Activated naive CD4-positive, alpha-beta T cell treated with anti-CD3 and anti-CD28 coated beads, Interleukin-2, amount 50 U/mL, for 16 hours (primary cell): ENCODE data around the gene GAS7.
"Not testable (repeated sequence)": the region's sequence is repeated elsewhere in the genome, so short reads cannot be mapped to it uniquely, and the experiment has no call there.

Experiments
- DNase-seq: peaks from one replicate; pipeline ENCODE4 v3.0.0-alpha.2; 2020

The GAS7 gene

DNA sequence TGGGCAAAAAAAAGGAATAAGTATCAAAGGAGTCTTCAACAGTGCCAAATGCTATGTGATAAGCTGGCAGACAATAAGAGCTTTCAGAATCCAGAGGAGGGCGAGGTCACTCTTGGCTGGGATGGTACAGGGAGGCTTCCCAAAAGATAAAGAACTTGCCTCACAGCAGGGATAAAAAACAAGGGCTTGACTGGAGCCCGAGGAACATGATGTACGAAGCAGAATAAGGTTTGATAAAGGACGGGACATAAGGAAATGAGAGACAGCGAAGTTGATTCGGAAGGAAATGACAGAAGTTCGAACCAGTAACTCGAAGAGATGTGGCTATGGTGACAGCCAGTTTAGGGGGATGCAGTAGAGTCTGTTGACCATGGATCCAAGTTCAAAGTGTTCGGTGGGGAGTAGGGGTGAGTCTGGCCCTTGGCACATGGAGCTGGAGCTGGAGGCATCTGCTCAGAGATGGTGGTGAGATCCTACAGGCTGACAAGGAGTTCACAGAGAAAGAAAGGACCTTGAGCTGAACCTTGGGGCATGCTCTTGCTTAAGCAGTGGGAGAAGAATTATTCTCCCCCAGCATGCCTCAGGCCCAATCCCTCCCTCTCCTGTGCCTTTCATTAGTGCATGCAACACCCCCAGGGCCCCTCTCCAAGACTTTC, 155.7 kb downstream of the GAS7 start:
- DNase-seq, result no peak

DNA sequence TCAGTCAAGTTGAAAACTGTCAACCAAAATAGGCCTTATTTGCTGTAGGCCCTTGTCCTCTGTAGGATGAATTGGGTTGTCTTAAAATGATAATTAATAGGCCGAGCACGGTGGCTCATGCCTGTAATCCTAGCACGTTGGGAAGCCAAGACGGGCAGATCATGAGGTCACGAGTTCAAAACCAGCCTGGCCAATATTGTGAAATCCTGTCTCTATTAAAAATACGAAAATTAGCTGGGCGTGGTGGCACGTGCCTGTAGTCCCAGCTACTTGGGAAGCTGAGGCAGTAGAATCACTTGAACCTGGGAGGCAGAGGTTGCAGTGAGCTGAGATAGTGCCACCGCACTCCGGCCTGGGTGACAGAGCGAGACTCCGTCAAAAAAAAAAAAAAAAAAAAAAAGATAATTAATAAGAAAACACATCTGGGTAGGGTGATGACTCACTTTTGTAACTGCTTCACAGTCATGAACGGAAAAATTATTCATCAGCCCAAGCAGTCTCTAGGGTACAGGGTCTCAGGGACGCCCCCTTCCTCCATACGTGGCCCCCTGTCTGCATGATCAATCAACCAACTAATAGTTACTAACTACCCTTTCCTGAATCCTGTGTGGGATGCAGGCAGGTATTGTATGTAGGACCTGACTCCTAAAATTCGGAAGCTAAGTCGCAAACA, 156.4 kb downstream of the GAS7 start:
- DNase-seq, result no peak

DNA sequence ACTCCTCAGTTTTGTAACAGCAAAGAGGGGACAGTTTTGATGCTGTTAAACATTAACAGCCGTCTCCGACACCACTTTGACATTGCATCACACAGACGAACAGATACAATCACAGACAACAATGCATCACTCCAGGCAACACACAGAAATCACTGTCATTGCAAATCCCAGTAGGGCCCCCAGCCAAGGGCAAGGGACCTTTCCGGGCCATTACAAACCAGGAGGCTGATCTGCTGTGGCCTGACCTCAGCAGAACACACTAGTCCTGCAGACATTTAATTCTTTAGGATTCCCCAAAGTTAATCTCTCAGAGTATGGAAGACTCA, 157.2 kb downstream of the GAS7 start:
- DNase-seq, result no peak

DNA sequence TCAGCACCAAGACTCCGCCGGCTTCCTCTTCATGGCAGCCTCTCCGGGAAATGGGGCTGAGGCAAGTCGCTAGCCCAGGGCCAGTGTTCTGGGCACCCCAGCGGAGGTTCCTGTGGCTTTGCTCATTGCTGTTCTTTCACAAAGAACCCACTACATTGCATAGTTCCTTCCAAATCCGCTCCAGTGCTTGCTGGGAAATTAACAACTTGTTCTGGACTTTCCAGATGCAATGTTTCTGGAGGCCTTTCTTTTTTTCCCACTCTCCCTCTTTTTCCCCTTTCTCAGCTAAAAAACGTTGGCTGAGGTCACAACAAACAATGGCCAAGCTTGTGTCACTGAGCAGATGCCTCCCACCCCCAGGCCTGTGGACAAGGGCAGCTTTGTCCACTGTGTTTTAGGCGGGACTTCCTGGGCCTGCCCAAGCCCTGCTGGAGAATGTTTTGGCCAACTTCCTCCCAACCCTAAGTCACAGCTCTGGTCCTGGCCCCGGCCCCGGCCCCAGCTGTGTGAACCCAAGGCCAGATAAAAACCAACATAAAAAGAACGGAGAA, 161.8 kb downstream of the GAS7 start:
- no peak for DNase-seq

DNA sequence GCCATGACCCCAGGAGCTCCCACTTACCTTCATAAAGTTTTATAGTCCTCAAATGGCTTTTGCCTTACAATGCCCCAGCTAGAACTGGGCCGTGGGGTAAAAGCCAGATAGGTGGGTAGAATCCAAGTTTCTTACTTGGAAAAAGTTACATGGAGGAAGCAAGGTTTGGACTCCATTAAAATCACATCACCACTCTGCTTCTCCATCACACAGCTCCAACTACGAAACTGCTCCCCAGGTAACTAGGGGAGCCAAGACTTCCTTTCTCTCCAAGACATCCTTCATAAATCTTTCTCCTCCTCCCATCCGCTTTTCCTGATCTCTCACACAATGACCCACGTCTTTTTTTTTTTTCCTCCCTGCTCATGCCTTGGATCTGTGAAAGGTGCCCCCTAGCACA, 162.5 kb downstream of the GAS7 start:
- no peak for DNase-seq

DNA sequence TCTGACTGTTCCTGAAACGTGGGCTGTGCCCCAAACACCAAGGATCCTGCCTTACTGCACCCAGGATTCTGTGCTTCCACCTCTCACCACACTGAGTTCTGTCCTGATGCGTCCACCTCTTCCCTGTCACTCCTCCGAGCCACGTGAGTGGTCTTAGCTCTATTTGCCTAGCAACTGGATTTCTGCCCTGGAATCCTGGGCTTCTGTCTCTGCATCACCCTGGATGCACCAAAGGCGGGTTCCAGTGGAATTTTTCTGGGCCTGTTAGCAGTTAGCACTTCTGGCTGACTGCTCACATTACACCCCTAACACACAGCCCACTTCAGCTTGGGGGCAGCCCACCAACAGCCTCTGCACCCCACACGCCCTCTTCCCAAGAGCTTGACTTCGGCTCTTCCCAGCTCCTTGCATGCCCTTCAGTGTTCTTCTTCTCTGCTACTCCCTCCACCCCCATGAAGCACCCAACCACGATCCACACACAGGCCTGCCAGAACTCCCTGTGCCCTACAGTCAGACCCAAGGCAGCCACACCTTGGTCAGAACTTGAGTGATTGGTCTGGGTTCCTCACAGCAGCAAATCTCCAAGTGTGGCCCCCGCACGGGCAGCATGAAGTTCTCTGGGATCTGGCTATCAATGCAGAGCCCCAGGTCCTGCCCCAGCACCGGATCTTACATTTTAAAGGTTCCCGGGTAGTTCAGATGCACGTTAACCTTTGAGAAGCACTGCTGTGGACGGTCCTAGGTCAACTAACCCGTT, 163.5 kb downstream of the GAS7 start:
- no peak for DNase-seq

DNA sequence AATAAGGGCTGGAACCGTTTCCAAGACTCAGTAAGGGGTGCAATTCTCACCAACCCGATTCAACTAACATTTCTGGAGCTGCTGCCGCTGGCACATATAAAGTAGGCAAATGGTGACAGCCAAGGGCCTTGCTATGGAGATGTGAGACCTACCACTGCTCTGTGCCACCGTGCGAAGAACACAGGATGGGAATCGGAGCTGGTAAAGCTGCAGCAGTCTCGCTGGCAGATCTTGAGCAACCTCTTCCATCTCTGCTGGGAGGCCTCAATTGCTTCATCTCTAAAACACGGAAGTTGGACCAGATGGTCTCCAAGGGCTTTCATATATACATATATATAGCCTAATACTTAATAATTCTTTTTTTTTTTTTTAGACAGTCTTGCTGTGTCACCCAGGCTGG, 164.4 kb downstream of the GAS7 start:
- no peak for DNase-seq

DNA sequence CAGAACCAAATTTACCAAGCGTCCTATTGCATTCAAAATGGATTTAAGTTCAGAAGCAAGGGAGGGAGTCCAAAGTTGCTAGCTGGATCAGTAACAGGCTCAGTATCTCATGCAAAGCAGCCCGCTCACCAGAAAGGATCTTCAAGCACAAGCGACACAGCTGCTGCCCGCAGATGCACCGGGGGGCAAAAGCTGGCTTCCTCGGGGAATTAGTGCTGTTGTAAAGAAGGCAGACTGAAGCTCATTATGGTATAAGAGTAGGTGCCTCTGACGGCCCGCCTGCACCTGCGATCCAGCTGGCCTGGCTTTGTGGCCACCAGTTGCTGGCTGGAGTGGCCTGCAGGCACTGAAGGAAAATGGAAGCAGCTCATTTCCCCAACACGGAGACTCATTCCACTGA, 165.0 kb downstream of the GAS7 start:
- DNase-seq, result no peak

DNA sequence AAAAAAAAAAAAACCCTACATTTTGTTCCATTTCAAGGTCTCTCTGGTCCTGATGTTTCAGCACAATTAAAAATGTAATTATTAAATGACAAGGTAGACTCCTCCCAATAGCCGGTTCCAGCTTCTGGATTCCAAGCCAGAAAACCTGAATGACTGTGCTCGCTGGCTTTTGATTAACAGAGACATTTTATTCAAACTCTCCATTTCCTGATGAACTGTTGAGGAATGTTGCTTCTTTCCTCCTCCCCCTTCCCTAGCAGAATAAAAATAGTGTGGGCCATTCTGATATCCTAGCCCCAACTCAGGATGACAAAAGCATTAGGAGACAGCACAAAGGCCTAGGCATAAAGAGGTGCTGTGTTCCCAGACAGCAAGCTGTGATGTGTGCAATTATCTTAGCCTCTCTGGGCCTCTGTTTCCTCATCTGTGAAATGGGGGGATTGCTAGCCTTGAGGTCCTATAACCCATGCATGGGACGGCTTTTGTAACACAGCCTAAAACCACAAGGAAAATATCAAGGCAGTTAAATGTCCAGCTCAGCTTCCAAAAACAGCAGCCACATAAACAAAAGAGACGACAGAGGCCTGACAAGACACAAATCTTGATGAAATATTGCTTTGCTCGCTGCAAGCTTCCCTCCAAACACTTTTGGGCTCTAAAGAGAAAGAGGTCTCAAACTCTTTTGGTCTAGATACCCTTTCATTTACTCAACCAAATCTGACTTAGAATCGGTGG, 166.1 kb downstream of the GAS7 start:
- DNase-seq, result no peak

DNA sequence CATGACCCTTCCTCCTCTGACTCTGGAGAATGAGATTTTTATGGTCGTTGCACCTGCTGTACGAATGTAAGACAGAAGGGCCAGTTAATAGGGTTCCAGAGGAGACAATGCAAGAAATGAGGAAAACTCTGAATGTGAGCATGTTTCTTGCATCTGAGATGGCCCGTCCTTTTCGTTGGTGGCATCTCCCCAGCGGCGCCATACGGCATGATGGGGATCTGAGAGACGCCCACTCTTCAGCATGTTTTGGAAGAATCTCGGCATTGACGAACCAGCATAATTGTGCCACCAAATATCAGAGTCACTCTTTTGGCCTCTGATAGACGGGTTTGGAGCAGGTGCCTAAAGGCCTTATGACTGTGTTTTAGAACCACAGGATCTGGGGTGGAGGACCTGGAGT, 166.8 kb downstream of the GAS7 start:
- no peak for DNase-seq

DNA sequence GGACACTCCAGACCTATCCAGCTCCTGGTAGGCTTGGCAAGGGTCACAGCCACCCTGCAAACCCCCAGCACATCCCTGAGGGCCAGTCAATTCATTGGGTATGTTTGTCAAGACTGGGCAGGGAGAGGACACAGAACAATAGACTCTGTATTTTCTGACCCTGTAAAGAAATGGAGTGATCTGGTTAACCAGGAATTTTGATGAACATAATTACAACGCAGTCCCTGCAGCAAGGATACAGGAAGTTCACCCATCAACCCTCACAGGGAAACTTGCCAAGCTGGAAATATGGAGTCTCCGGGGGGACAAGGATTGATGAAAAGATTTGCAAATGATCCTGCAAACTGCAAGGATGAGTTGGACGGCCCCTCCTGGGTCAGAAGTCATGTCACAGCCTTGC, 167.3 kb downstream of the GAS7 start:
- no peak for DNase-seq

DNA sequence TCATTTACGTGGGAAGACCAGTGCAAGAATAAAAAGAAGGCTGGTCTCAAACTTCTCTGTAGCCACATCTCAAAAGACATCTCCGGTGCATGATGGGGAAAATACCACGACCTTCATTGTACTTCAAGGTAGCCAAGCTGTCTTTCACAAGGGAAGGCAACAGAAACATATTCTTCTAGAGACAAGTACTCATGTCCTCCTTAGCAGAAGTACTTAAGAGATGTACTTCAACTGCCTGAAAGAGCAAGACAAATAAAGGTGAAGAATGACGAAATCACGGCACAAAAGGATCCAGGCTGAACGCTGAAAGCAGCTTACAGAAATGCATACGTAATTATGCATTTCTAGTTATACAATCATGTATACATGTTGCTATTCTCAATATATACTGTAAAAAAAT, 169.3 kb downstream of the GAS7 start:
- no peak for DNase-seq

DNA sequence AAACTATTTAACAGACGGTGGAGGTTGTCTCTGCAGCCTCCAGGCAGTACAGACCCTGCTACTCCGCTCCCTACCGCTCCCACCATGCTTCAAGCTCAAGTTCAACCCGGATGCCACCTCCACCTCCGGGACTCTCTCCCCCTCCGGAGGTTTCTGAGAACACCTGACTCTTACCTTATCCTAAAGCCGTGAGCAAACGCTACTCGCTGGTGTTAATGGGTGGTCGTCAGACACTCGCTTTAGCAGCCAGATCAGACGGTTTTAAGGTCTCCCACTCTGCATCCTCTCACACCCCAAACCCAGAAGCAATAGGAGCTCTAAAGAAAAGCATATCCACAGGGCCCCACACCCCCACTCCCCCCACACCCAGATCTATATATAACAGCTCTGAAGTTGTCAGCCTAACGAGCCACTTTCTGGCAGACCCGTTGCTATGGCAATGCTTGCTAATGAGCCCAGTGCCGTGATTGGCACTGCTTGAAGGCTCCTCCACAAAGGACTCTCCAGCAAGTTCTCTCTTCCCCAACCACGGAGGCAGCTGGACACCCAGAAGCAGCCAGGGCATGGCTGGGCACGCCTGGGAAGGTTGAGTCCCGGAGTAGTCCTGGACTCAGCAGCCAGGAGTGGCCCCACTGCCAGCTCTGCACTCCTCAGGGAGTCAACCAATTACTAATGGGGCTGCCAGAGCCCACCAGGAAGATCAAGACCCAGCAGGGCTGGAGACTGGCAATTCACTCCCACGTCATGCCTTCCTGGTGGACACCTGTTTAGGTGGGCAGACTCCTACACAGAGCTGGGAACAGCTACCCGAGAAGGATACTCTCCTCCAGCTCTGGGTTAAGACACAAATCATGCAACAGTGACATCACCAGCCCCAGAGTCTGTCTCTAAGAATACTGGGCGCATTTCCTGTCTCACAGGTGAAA, 172.2 kb downstream of the GAS7 start:
- no peak for DNase-seq

DNA sequence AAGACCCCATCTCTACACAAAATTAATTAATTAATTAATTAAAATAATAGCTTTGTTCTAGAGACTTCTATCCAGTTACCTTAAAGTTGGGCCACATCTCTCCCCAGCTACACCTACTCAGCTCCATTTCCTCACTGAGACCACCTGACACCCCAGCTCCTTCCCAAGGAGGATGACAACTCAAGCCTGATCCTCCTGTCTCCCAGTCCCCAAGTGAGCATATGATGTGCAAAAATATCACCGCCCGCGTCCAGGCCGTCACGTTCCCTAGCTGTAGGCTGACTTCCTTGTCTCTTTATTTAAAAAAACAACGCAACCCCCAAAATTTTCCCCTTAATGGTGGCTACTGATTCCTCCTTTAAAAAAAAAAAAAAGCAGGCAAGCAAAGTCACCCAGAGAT, 173.2 kb downstream of the GAS7 start:
- DNase-seq, result no peak

DNA sequence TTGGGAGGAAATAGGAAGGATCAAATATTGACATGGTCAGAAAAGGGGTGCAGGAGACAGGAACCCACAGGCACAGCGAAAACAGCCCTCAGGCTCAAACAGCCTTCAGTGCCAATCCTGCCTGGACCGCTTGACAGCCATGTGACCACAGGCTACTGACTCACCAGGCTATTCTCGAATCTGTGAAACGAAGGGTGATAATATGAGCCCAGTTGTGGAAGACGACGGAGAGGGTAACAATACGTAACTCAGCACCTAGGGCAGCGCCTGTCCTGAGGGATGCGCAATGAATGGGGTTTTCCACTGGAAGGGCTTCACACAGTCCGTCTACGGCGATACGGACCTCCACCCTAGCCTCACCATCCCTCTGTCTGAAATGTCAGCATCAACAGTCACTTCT, 176.0 kb downstream of the GAS7 start:
- DNase-seq, result no peak

DNA sequence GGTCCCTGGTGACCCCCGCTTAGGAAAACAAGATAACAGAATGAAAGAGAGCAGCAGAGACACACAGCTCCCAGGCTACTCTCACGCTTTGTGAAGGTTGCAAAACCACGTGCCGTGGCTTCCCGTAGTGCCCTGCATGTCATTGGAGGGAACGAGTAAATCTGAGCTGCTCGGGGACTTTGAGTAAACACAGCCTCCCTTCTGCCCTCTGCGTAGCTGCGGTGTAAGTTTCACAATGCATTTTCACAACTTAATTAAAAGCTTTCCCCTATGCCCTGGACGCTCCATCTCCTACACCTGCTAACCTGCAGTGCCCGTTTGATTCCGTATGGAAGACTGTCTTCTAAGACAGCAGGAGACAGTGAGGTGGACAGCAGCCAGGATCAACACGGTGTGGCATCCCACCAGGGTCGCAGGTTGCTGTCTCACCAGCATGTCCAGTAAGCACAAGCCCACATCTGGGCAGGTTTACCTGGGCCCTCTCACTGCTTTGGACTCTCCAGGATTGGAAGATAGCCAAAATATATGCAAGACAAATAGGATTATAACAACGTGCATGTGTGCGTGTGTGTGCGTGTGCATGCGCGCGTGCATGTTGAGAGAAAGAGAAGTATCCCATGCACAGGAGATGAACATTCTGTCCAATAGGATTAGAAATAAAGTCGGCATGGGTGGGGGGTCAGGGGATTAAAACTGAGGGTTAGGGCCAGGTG, 177.0 kb downstream of the GAS7 start:
- no peak for DNase-seq

DNA sequence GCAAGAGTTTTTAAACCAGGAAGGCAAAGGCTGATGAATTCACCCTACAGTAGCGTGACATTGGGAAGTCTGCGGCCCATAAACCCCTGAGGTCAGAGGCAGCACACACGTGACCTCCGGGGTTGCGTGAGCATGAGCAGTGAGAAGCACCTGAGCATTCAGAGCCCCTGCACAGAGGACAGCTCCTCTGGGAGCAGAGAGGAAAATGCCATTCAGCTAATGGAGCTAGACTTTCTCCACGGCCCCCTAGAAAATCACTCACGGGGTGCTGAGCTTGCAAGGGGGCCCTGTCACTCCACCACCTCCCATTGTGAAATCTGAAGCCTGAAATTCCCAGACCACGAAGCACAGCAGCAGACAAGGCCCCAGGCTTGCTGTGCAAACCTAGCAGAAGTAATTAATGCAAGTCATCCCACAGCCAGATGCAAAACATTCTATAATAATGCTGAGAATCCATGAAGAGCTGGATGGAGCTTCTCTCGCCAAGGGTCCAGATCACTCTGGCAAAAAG, 178.4 kb downstream of the GAS7 start:
- no peak for DNase-seq

DNA sequence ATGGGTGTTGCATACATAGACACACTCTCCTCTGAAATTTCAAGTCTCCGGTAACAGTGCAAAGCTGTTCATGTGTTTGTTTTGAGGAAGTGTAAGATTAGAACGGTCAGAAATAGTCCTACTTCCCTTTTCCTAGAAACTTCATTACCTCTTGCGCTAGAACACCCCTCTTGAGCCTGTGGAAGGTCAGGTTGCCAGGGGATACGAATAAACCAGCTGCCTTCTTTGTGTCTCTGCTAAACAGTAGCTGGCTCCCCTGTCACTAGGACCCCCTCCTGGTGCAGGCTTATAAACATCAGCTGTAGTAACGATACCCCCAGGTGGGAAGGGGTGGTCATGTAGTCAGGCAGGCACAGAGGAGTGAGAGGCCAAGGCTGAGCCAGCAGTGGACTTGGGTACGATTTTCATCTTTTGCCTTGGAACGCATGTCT, 179.9 kb downstream of the GAS7 start:
- DNase-seq, result no peak

DNA sequence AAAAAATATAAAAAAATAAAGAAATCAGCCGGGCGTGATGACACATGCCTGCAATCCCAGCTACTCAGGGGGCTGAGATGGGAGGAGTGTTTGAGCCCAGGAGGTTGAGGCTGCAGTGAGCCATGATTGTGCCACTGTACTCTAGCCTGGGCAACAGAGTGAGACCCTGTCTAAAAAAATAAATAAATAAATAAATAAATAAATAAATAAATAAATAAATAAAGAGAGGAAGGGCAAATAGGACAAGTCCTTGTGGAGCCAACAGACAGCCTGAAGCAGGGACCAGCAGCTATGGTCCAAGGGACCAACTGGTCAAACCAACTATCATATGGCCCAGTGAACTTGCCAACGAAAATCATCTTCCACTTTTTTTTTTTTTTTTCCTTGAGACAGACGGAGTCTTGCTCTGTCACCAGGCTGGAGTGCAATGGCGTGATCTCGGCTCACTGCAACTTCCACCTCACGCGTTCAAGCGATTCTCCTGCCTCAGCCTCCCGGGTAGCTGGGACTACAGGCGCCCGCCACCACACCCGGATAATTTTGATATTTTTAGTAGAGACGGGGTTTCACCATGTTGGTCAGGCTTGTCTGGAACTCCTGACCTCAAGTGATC, 181.3 kb downstream of the GAS7 start:
- not testable (repeated sequence) for DNase-seq

DNA sequence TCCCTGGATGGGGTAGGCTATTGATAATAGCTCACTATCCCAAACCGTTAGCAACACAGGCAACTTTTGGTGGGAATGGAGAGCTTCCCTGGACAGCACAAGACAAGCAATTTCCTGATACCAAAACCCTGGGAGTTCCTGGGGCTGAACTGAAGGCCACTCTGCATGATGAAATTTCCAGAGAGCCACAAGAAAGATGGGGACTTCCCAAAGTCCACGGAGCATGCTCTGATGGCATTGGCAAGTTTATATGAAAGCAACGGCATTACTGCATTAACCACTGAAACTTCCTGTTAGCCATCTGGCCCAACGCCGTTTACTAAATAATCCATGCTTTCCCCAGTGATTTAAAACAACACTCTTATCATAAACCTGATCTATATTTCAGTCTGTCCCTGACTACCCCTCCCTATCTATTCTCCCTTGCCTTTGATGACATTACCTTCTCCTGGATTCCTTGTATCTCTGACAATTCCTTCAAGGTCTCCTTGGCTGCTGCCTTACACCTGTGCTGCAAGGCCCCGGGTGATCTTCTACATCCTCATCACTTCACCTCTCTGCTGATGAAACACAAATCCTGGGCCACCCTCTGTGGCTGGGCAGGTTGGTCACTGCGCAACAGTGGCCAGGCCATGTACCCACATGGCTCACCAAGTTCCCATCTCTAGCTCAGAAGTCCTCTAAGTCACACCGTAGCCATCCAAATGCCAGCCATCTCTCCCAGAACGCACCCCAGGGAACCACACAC, 184.9 kb downstream of the GAS7 start:
- no peak for DNase-seq
